ENCODE measurements around the gene TFCP2. TPM values are rescaled to one million over a fixed set of nuclear protein-coding genes. Genes with fewer than 3 reads are reported as not detected.

TFCP2 gene
- total RNA-seq, 2 donors from 2014 or later = 24.4 to 30.9 TPM

- Histone ChIP-seq H3K4me1 (no peaks in the 10 kb centered on the region), H3K9me3 (no peaks in the 10 kb centered on the region), H3K9ac (ENCODE audit: low read depth in 2 of 2, low read length in 2 of 2) (no peak overlapping the region), H3K27me3 (no peaks in the 10 kb centered on the region), H3K4me3 (no peak overlapping the region), H3K27ac (no peak overlapping the region), H3K36me3 (no peaks in the 10 kb centered on the region)
- TF ChIP-seq CTCF (IDR thresholded peaks at IDR 0.05) = no peak
- intact Hi-C loops (cut with DNase I) = no loop called here
- DNase-seq = no peak
These were observed 27.2 kb upstream of the TFCP2 start for GRCh38 chr12:51200156-51200555.

GRCh38 chr12:51199366-51199945 lies 26.5 kb upstream of the TFCP2 start:
- intact Hi-C loops (cut with DNase I) = no loop called here
- no peaks in the 10 kb centered on the region for H3K4me1 ChIP-seq
- H3K9me3 ChIP-seq = no peaks in the 10 kb centered on the region
- no peaks in the 10 kb centered on the region for H3K36me3 ChIP-seq
- H3K4me3 ChIP-seq = no peak overlapping the region
- no peak overlapping the region for H3K9ac ChIP-seq (ENCODE audit: low read depth in 2 of 2, low read length in 2 of 2)
- DNase-seq = no peak
- TF ChIP-seq CTCF (IDR thresholded peaks at IDR 0.05) = no peak
- H3K27ac ChIP-seq = no peak overlapping the region
- no peaks in the 10 kb centered on the region for H3K27me3 ChIP-seq

GRCh38 chr12:51198568-51199365 lies 25.8 kb upstream of the TFCP2 start:
- no peaks in the 10 kb centered on the region for H3K36me3 ChIP-seq
- H3K4me1 ChIP-seq = no peaks in the 10 kb centered on the region
- TF ChIP-seq CTCF (IDR thresholded peaks at IDR 0.05) = no peak
- H3K4me3 ChIP-seq = no peak overlapping the region
- H3K9ac ChIP-seq (ENCODE audit: low read depth in 2 of 2, low read length in 2 of 2) = no peak overlapping the region
- no peaks in the 10 kb centered on the region for H3K27me3 ChIP-seq
- H3K9me3 ChIP-seq = no peaks in the 10 kb centered on the region
- no peak for DNase-seq
- intact Hi-C loops (cut with DNase I) = no loop called here
- no peak overlapping the region for H3K27ac ChIP-seq

GRCh38 chr12:51197736-51198567 lies 25.0 kb upstream of the TFCP2 start:
- no peaks in the 10 kb centered on the region for H3K4me1 ChIP-seq
- H3K36me3 ChIP-seq = no peaks in the 10 kb centered on the region
- H3K27ac ChIP-seq = no peak overlapping the region
- no peak overlapping the region for H3K4me3 ChIP-seq
- TF ChIP-seq CTCF (IDR thresholded peaks at IDR 0.05) = no peak
- no peaks in the 10 kb centered on the region for H3K9me3 ChIP-seq
- no peak overlapping the region for H3K9ac ChIP-seq (ENCODE audit: low read depth in 2 of 2, low read length in 2 of 2)
- DNase-seq = no peak
- H3K27me3 ChIP-seq = no peaks in the 10 kb centered on the region
- intact Hi-C loops (cut with DNase I) = no loop called here

- Histone ChIP-seq H3K27ac (no peak overlapping the region), H3K4me3 (no peak overlapping the region), H3K9me3 (no peaks in the 10 kb centered on the region), H3K4me1 (no peaks in the 10 kb centered on the region), H3K27me3 (no peaks in the 10 kb centered on the region), H3K36me3 (no peaks in the 10 kb centered on the region), H3K9ac (ENCODE audit: low read depth in 2 of 2, low read length in 2 of 2) (no peak overlapping the region)
- no peak for TF ChIP-seq CTCF (IDR thresholded peaks at IDR 0.05)
- no peak for DNase-seq
- intact Hi-C loops (cut with DNase I) = no loop called here
These were observed 23.6 kb upstream of the TFCP2 start for GRCh38 chr12:51196547-51196946.
